ENCODE results near the gene ZNG1B.
"Not testable (repeated sequence)": the region's sequence is repeated elsewhere in the genome, so short reads cannot be mapped to it uniquely, and the experiment has no call there.

DNA sequence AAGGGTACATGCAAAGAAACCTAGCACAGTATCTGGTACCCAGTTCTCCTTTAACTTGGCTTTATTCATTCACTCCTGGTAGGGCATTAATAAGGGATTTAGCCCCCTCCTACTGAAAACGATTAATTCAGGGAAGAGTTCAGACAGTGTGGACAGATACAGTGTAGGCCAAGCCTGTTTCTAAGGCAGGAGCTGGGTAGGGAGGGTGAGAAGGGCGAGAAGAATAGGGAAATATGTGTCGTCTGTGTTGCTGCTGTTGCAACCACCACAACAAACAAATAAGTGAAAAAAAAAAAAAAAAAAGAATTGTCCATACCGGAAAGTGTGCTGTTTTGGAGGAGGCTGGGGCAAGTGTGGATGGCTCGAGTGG lies 103.3 kb downstream of the ZNG1B start:
- TF ChIP-seq, protein P1, sequence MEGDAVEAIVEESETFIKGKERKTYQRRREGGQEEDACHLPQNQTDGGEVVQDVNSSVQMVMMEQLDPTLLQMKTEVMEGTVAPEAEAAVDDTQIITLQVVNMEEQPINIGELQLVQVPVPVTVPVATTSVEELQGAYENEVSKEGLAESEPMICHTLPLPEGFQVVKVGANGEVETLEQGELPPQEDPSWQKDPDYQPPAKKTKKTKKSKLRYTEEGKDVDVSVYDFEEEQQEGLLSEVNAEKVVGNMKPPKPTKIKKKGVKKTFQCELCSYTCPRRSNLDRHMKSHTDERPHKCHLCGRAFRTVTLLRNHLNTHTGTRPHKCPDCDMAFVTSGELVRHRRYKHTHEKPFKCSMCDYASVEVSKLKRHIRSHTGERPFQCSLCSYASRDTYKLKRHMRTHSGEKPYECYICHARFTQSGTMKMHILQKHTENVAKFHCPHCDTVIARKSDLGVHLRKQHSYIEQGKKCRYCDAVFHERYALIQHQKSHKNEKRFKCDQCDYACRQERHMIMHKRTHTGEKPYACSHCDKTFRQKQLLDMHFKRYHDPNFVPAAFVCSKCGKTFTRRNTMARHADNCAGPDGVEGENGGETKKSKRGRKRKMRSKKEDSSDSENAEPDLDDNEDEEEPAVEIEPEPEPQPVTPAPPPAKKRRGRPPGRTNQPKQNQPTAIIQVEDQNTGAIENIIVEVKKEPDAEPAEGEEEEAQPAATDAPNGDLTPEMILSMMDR (IDR thresholded peaks at IDR 0.05): not testable (repeated sequence)
- not testable (repeated sequence) for TF ChIP-seq POLR2A, EP300 (IDR thresholded peaks at IDR 0.05)

All from gastroesophageal sphincter (tissue), 3 donors.